NCI-H1048 (cell line): Measurements from ENCODE around the gene FOXP4.

ENCODE experiments used
- DNase-seq: peaks from one replicate; lab custom pipeline; 2025; lab: John Stamatoyannopoulos, UW

The FOXP4 gene

GRCh38 chr6:41583565-41583964 lies 37.4 kb downstream of the FOXP4 start:
- no peak for DNase-seq

GRCh38 chr6:41584205-41584604 lies 38.0 kb downstream of the FOXP4 start:
- no peak for DNase-seq

GRCh38 chr6:41584668-41585205 lies 38.6 kb downstream of the FOXP4 start:
- DNase-seq = no peak

GRCh38 chr6:41585605-41586004 lies 39.4 kb downstream of the FOXP4 start:
- DNase-seq = no peak

- DNase-seq = no peak
Observed at GRCh38 chr6:41586252-41587007, 40.2 kb downstream of the FOXP4 start.

- no peak for DNase-seq
Observed at GRCh38 chr6:41587131-41587879, 41.1 kb downstream of the FOXP4 start.

GRCh38 chr6:41588111-41588510 lies 41.9 kb downstream of the FOXP4 start:
- DNase-seq = no peak

- no peak for DNase-seq
Observed at GRCh38 chr6:41589223-41589622, 43.0 kb downstream of the FOXP4 start.

- DNase-seq = no peak
Observed at GRCh38 chr6:41589636-41590622, 43.7 kb downstream of the FOXP4 start.

- DNase-seq = no peak
Observed at GRCh38 chr6:41591122-41591521, 44.9 kb downstream of the FOXP4 start.

- DNase-seq = no peak
Observed at GRCh38 chr6:41591859-41592502, 45.8 kb downstream of the FOXP4 start.

- DNase-seq = no peak
Observed at GRCh38 chr6:41593406-41593805, 47.2 kb downstream of the FOXP4 start.

GRCh38 chr6:41593839-41594238 lies 47.7 kb downstream of the FOXP4 start:
- no peak for DNase-seq

GRCh38 chr6:41594326-41594725 lies 48.1 kb downstream of the FOXP4 start:
- no peak for DNase-seq

GRCh38 chr6:41594766-41595165 lies 48.6 kb downstream of the FOXP4 start:
- DNase-seq = no peak

GRCh38 chr6:41595166-41595565 lies 49.0 kb downstream of the FOXP4 start:
- DNase-seq = no peak

GRCh38 chr6:41596096-41596685 lies 50.0 kb downstream of the FOXP4 start:
- no peak for DNase-seq

GRCh38 chr6:41596807-41597206 lies 50.6 kb downstream of the FOXP4 start:
- no peak for DNase-seq

GRCh38 chr6:41597246-41598000 lies 51.2 kb downstream of the FOXP4 start:
- DNase-seq = no peak

GRCh38 chr6:41598670-41599014 lies 52.5 kb downstream of the FOXP4 start:
- no peak for DNase-seq
